GM18511 (cell line): ENCODE data around the gene AGAP9.
"Not testable (repeated sequence)": the region's sequence is repeated elsewhere in the genome, so short reads cannot be mapped to it uniquely, and the experiment has no call there.

Source experiments
- ATAC-seq: cut with Tn5 transposase; IDR thresholded peaks from one replicate; pipeline ENCODE4 v1.9.1; 2021; ENCODE audit warnings: mild to moderate bottlenecking, moderate library complexity; ENCODE audit not compliant: unreplicated experiment

The AGAP9 gene

DNA sequence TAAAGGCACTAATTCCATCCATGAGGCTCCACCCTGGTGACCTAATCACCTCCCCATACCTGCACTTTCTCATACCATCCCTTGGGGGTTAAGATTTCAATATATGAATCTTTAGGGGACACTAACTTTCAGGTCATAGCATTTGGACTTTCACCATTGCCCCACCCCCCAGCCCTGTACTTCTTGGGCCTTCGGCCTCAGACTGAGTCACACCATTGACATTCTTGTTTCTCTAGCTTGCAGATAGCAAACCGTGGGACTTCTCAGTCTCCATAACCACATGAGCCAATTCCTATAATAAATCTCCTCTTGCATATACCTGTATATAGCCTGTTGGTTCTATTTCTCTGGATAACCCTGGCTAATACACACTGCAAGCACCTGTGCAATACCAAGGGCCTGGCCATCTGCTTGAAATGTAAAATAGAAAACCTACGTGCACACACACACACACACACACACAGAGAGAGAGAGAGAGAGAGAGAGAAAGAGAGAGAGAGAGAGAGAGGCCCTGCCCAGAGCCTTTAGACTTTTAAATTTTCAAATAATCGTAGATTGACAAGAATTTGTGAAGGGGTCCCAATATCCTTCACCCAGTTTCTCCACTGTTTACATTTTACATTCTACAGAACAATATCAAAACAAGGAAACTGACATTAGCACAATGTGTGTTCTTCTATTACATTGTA, 64.8 kb downstream of the AGAP9 start:
- ATAC-seq = no peak

DNA sequence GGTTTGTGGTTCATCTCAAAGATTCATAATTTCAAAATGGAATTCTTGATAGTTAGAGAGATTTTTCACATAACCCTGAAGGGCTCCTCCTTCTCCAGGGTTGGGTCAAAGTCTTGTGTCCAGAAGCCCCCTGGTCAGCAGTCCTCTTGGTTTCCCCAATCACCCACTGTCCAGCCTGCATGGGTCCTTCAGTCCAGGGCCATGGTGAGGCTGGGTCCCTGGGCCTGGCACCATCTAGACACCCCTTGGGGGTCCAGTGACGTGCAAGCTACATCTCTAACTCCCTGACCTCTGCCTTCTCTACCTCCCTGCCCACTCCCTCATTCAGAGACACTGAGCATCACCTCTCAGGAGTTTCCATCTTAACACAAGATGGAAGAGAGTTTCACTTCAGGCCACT, 65.6 kb downstream of the AGAP9 start:
- no peak for ATAC-seq

DNA sequence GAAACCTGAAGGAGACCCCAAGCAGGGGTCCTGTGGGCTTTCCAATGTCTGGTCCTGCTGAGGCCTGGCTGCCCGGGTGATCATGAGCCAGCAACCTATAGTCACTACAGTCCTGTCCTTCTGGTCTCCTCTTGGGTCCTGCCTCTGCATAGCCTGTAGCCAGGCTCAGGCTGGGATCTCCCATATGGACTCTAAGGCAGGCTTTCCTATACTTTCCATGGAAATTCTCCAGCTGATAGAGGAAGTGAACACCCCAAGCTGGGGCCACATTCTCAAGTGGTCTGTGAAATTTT, 66.0 kb downstream of the AGAP9 start:
- no peak for ATAC-seq

- ATAC-seq = no peak
Observed at GRCh38 chr10:47456794-47457527, 66.5 kb downstream of the AGAP9 start.

- no peak for ATAC-seq
Observed at GRCh38 chr10:47456079-47456785, 67.2 kb downstream of the AGAP9 start.

DNA sequence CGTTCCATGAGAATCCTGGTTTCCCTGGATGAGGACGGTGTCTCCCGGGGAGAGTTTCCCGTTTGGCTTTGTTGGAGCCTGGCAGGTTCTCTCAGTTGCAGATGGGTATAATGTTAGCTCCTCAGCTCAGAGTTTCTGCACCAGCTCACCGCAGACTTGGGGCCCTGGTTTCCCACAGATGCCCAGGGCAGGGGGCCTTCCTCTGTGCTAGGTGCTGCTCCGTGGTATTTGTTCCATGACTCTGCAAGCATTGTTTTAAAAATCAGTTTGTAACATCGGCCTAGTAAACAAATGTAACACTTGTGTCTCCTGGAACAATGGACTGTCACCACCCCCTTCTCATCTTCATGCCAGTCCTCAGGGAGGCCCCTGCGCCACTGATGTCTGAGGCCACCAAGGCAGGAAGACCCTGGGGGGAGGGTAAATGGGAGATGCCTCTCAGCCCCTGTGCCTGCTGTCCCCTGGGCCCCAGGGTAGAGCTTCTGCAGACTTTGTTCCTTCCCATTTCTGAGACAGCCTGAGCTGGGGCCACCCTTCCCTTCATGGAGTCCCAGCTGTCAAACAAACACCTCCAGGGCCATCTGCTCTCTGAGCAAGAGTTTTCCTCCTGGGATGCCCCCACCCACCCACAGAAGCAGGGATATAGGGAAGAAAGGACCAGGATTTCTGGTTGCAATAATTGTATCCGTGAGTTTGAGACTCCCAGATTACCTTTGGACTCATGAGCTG, 67.9 kb downstream of the AGAP9 start:
- ATAC-seq = not testable (repeated sequence)

GRCh38 chr10:47454780-47455058, 68.7 kb downstream of the AGAP9 start:
- no peak for ATAC-seq

GRCh38 chr10:47454008-47454779, 69.2 kb downstream of the AGAP9 start:
- ATAC-seq = no peak

- no peak for ATAC-seq
Observed at GRCh38 chr10:47453141-47454007, 70.1 kb downstream of the AGAP9 start.

GRCh38 chr10:47452495-47453140, 70.8 kb downstream of the AGAP9 start:
- ATAC-seq = no peak

GRCh38 chr10:47451998-47452494, 71.4 kb downstream of the AGAP9 start:
- no peak for ATAC-seq
